GM12801 (cell line): ENCODE results near the gene PATL1.

Experiments used
- TF ChIP-seq, protein P1 (sequence below): IDR thresholded peaks from one replicate; pipeline ENCODE4 v1.5.1; 2011; ENCODE audit warnings: control low read depth; ENCODE audit not compliant: insufficient read length; ENCODE audit errors: extremely low read depth

The PATL1 gene

DNA sequence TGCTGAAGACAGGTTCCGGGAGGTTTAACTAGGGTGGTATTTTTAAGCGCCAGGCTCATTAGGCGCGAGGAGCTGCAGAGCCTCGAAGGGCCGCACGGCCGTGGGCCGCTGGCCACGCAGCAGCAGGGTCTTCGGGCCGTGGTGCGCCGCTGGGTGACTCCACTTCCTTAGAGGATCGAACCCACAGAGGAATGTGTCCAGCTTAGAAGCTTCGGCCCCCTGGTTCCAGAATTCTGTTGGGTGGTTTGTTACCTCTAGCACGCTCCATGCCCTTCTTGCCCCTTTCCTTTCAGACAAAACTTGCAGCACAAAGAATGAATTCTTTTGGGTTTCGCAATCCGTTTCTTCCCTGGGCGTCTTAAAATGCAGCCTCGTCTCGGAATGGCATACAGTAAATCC is 773 bp upstream of the PATL1 start:
- TF ChIP-seq, protein P1, sequence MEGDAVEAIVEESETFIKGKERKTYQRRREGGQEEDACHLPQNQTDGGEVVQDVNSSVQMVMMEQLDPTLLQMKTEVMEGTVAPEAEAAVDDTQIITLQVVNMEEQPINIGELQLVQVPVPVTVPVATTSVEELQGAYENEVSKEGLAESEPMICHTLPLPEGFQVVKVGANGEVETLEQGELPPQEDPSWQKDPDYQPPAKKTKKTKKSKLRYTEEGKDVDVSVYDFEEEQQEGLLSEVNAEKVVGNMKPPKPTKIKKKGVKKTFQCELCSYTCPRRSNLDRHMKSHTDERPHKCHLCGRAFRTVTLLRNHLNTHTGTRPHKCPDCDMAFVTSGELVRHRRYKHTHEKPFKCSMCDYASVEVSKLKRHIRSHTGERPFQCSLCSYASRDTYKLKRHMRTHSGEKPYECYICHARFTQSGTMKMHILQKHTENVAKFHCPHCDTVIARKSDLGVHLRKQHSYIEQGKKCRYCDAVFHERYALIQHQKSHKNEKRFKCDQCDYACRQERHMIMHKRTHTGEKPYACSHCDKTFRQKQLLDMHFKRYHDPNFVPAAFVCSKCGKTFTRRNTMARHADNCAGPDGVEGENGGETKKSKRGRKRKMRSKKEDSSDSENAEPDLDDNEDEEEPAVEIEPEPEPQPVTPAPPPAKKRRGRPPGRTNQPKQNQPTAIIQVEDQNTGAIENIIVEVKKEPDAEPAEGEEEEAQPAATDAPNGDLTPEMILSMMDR = no peak

DNA sequence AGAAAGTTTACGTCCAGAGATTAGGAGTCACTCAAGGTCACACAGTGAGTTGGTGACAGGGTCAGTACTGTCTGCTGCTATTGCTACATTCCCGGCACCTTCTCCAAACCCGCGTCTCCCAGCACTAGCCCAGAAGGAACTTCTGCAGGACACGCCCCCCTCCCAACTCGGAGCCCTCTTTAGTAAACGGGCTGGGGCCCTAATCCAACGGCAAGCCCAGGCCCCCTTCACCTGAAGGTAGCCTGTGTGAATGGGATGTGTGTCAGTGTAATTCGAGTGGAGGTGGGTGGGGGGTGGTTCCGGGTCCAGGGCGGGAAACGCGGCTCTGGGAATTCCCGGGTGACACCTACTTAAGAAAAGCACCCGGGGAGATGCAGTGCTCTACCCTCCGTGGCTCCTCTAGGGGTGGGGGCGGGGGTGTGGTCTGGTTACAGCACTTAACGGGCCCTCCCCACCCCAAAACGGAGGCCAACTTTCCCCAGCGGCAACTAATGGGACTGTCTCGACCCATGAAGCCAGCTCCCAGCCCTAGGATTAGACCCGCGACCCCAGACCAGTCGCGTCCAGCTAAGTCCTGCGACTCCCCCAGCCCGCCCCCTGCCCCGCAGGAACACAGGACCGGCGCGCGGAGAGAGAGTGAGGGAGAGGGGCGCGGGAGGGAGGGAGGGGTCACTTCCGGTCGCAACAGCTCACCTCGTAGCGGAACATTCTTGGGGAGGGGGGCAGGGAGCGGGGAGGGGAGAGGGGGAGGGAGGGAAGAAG is 468 bp downstream of the PATL1 start:
- TF ChIP-seq, protein P1 = no peak

DNA sequence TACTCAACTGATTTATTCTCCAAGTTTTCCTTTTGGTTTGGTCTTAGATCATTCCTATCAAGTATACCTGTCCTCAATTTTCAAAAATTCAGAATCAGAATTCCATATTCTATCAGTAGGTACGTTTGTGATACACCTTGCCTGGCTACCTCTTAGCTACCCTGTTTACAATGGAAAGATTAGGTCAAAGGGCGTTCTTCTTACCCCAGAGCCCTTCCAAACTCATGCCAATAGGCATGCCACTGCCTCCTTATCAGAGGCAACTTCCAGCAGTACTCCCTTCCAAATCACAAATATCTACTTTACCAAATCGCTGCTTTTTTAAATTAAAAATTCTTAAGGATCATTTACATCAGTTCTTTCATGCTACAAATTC is 1.0 kb downstream of the PATL1 start:
- TF ChIP-seq, protein P1 = no peak

DNA sequence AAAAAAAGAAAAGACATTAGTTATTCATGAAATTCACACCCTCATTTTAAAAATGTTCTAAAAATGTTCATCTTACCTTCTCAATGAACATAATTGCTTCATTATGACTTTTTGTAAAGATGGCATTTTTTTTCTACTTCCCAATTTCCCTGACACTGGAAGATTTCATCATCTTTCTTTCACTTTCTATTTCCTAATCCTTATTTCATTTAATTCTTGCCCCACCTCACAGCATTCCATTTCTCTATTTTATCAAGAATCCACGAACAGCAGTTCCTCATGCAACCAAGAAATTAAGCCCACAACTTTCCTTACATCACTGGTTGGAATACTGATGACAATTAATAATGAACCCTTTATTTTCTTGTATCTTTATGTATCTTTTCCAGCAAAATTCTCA is 1.9 kb downstream of the PATL1 start:
- TF ChIP-seq, protein P1 = no peak

DNA sequence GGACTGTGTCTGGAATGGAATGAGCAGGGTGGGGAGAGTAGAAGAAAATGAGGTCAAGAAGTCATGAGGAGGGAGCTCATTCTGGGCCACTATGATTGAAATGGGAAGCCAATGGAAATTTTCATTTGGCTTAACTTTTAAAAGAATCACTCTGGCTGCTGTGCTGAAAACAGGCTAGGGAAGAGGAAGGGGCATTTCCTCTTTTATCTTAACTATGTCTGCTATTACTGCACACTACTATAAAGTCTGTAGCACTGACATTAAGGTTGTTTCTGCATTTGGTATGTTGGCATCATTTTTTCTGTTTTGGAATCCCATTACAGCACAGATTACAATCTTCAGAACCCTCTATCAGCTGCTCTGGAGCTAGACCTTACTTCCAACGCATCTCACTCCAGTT is 8.2 kb downstream of the PATL1 start:
- TF ChIP-seq, protein P1 = no peak

DNA sequence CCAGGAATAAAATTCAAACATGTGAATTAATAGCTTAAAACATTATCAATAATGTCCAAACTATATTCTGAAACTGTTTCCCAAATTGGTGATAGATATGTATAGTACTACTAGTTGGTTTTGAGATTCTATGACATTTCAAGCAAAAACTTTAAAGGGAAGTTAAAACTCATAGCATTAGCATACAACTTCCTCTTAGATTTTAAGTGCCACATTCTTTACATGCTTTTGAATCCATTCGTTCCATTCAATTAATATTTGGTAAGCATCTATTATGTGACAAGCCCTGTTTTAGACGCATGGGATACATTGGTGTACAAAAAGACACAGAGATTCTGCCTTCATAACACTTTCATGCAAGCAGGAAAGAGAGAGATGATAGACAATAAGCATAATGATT is 8.9 kb downstream of the PATL1 start:
- TF ChIP-seq, protein P1 = no peak

DNA sequence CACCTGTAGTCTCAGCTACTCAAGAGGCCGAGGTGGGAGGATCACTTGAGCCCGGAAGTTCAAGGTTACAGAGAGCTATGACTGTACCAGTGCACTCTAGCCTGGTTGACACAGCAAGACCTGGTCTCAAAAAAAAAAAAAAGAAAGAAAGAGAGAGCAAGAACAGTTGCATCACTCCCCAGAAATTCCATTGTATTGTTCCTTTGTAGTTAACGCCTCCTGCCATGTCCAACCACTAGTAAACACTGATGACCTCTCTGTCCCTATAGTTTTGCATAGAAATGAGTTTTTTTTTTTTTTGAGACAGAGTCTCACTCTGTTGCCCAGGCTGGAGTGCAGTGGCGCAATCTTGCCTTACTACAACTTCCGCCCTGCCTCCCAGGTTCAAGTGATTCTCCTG is 10.8 kb downstream of the PATL1 start:
- TF ChIP-seq, protein P1 = no peak
